HG02571 (cell line): ENCODE data around the gene CDC42EP4.

Experiments used
- ATAC-seq: cut with Tn5 transposase; IDR thresholded peaks from one replicate; pipeline ENCODE4 v1.9.1; 2021; ENCODE audit warnings: mild to moderate bottlenecking, moderate library complexity; ENCODE audit not compliant: unreplicated experiment

CDC42EP4 gene

DNA sequence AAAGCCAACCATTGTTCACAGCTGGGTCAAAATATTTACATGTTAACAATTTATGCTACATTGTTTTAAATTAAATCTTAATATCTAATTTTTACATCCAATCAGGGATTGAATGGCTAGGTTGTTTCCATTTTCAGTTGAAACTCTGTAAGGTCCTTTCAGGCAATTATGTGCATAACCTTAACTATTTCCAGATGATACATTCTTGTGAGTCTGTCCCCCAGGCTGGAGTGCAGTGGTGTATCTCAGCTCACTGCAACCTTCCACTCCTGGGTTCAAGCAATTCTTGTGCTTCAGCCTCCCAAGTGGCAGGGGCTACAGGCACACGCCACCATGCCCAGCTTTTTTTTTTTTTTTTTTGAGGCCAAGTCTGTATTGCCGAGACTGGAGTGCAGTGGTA lies 10.4 kb downstream of the CDC42EP4 start:
- ATAC-seq, result no peak

DNA sequence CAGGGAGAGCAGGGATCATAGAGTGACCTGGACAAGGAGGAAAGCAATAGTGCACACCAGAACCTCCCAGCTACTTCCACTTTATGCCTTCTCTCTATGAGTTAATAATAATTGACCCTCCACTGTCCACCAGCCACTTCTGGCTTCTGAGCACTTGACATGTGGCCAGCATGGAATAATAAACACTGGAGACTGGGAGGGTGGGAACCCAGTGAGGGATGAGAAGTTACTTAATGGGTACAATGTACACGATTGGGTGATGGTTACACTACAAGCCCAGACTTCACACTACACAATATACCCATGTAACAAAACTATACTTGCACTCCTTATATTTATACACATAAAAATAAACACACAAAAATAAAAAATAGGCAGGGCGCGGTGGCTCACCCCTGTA lies 11.4 kb downstream of the CDC42EP4 start:
- ATAC-seq, result no peak

DNA sequence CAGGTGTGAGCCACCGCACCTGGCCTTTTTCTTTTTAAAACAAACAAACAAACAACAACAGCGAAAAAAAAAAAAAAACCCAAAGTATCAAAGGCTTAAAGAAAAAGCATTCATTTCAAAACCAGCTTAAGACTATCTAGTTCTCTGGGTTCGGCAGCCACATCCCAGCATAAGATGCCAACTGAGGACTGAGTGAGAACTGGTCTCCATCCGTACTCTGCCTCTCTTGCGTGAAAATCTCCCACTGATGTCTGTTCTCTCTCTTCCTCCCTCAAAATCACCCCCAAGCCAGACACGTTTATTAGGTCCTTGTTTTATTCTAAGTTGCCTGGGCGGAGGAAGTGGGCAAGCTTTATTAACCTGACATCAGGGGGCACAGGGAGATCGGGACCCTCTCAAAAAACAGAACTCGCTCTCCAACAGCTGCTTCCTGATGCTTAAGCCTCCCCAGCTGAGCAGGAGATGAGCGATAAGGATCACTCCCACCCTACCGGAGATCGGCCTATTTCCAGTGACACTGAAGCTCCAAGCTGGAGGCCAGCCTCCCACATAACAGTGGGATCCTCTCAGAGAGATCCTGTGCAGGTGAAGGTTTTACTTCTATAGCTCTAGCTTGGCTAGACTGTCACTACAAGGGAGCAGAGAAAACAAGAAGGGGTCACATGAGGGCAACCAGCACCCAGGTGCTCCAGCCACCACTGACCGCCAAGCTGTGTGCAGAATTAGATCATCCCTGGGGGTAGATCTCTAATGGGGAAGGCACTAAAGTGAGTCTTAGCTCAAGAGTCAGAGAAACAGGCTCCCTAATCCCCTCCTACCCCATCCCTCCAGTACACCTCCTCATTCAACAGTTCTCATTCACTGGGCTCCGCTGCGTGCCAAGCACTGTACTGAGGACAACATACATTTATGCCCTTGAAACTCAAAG lies 13.6 kb downstream of the CDC42EP4 start:
- no peak for ATAC-seq

- no peak for ATAC-seq
Observed at GRCh38 chr17:73293480-73293911, 18.3 kb downstream of the CDC42EP4 start.

GRCh38 chr17:73293031-73293430 lies 18.8 kb downstream of the CDC42EP4 start:
- no peak for ATAC-seq

- no peak for ATAC-seq
Observed at GRCh38 chr17:73292031-73292531, 19.7 kb downstream of the CDC42EP4 start.

DNA sequence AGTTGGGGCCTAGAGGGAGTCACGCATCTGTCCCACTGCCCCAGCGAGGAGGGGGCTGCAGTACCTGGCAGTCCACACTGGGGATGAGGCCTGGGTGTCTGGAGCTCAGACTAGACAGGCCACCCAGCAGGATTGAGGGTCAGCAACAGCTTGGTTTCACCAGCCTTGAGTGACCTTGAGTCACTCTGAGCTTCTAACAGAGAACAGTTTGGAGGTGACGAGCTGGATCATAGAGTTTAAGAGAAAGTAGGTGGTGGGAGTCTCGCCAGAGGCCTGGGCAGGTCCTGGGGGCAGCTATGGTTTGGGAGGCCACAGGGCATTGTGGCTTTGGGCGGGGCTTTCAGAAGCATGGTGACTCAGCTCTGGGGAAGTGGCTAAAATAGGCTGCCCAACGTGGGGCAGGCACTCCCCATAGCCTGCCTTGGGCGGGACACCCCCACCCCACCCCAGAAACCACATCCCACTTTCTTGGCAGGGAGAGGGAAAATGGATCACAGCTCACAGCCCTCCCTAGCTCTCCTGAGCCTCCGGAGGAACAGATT lies 20.5 kb downstream of the CDC42EP4 start:
- ATAC-seq, result peak; percentile 94

DNA sequence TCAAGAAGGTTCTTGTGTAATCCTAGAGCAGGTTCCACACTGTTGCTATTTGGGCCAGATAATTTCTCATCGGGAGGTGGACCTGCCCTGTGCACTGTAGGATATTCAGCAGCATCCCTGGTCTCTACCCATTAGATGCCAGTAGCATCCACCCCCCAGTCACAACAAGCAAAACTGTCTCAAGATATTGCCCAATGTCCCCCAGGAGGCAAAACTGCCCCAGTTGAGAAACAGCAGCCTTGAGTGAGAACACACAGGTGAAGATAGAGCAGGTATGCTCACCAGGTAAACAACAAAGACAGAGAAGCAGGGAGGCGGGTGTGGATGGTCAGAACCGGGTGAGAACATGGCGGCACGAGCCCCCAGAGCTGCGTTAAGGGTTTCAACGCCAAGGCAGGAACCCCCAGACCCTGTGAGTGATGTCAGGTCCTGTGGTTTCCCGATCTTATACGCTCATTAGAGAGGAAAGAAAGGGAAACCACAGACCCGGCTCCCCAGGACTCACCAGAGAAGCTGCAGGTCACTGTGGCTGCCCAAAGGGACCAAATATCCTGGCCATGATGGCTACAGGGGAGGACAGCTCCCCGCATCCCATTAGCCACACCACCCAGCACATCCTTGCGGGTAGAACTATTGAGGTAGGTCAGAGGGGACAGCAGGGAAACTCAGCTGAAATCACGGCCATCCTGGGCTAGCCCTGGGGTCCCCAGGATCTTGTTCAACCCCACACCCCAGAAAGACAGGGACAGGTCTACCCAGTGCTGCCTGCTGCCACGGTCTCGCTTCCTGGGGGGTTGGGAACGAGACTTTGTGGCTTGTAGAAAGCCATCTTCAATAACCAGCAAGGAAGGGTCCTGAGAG lies 21.2 kb downstream of the CDC42EP4 start:
- ATAC-seq, result peak; percentile 44

DNA sequence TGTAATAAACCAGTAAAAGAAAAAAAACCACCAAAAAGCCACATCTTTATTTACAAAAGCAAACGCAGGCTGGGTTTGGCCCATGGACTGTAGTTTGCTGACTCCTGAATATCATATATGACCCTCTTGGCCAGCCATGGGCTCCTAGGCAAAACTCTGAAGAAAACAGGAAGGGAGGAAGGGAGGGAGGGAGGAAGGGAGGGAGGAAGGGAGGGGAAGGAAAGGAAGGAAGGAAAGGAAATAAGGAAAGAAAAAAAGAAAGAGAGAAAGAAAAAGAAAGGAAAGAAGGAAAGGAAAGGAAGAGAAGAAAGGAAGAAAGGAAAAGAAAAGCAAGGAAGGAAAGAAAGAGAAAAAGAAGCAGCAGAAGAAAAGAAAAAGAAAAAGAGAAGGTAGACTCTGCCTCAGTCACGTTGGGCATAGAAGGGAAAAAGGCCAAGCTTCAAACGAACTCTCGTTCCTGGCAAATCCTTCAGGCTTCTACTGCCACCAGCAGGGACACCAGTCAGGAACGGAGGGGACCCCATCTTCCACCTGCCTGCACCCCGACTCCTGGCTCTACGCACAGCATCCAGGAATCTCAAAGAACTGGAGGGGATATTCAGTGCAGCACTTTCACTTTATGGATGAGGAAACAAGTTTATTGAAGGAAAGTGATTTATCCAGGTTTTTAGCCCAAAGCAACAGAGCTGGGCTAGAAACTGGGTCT lies 22.1 kb downstream of the CDC42EP4 start:
- no peak for ATAC-seq

DNA sequence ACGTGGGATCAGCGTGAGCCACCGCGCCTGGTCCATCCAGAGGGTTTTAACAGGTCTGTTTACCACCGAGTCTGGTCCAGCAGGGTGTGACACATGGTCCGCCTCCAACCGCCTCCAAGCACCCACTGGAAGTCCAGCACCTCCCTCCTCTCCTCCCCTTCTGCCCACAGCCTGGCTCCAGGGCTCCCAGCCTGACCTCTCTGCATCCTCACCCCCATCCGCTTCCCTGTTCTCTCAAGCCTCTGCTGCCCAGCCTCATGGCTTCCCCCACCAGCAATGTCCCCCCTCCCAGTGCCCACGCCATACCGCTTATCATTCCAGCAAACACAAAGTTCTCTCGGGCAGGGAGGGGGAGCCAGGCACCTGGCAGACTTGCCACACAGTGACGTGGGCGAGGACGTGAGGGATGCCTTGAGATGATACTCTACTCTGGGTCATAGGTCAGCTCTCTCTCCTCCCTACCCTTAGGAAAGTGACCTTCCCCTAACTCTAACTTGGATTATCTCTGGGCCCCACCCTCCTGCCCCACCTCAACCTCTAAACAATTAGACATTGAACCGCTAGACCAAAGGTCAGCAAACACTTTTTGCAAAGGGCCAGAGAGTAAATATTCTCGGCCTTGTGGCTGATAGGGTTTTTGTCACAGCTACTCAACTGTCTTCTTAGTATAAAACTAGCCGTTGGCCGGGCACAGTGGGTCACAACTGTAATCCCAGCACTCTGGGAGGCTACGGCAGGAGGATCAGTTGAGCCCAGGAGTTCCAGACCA lies 23.1 kb downstream of the CDC42EP4 start:
- no peak for ATAC-seq

DNA sequence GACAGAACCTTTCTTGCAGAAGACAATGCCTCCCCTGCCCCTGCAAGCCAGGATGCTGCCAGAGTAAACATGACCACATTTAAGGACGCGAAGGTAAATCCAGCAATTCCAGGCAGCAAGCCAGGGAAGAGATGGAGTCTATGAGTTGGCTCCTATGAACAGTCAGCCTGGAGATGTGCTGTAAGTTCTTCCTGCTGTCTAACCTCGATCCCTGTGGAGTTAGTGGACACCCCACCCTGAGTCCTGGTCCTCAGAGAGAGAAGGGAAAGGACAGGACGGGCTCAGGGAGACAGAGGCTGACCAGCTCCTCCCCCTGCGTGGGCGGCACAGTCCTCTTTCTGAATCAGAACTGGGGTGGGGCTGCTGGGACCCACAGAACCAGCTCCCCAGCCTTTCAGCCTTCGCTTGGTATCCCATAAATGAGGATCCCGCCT lies 24.9 kb downstream of the CDC42EP4 start:
- no peak for ATAC-seq

DNA sequence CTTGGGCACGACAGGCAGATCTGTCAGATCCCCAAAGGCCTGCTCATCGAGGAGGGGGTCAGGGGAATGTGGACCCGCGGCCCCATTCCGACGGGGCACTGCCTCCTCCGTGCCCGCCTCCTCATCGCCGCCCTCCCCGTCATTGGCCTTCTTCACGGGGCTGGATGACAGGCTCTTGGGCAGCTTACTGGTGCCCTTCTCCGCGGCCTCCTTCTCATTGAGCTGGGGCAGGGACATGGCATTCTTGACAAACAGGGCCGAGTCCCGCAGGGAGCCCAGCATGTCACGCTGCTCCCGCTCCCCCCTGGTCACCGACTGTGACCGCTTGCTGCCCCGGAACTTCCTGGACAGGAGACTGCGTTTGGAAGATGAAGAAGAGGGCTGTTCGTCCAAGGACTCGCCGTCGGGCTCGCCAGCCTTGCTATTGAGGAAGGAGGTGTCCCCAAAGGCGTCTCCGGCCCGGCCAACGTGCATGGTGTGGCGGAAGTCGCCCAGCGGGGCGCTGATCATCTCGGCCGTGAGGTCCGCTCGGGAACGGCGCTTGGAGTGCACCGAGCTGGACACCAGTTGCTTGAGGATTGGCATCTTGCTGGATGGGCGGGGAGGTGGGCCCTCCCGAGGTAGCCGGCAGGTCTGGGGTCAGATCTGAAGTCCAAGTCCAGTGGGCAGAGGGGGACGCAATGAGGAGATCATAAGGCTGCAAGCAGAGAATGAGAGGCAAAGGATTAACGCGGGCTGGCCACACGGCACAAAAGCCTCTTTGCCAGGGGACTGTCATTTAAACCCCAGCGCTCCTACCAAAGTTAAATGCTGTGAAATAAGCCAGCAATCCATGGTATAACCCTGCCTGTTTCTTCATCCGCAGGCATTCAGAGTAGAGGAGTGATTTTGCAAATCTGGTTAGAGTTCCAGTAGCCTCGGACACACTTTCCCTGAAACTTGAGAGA lies 25.6 kb downstream of the CDC42EP4 start:
- no peak for ATAC-seq

- no peak for ATAC-seq
Observed at GRCh38 chr17:73285603-73285908, 26.2 kb downstream of the CDC42EP4 start.

DNA sequence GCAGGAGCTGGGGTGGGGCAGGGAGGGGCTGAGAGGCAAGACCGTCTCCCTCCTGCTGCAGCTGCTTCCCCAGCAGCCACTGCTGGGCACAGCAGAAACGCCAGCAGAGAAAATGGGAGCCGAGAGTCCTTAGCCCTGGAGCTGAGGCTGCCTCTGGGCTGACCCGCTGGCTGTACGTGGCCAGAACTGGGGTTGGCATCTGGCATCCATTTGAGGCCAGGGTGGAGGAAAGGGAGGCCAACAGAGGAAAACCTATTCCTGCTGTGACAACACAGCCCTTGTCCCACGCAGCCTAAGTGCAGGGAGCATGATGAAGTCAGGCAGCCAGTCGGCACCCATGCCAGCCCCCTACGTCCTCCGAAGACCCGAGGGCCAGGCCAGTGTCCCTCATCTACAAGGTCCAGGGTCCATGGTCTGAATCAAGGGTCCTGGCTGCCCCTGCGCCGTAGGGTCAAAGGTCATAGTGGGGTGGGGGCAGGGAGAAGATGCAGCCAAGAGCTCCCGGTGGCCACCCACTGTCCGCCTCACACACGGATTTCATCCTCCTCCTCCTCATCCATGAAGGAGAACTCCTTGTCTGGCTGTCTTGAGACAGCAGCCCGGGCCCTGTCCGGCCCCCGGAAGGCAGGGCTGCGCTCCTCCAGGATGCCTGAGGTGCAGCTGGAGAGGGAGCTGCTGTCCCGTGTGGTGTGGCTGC lies 26.7 kb downstream of the CDC42EP4 start:
- ATAC-seq, result no peak

DNA sequence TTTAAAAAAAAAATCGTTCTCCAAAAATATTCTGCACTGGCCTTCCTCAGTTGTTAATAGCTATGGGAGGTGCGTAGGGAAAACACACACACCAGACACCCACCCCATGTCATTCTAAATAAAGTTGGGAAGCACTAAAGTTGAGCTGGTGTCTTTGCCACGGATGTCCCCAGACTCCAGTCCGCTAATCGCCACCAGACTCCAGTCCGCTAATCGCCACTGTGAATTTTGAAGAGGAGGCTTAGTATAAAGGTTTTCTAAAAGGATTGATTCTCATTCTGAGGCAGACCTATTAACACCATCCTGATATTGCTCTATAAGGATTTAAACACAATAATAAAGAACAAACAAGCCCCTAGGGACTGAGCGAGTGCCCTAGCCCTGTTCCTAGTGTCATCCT lies 27.4 kb downstream of the CDC42EP4 start:
- ATAC-seq, result no peak

DNA sequence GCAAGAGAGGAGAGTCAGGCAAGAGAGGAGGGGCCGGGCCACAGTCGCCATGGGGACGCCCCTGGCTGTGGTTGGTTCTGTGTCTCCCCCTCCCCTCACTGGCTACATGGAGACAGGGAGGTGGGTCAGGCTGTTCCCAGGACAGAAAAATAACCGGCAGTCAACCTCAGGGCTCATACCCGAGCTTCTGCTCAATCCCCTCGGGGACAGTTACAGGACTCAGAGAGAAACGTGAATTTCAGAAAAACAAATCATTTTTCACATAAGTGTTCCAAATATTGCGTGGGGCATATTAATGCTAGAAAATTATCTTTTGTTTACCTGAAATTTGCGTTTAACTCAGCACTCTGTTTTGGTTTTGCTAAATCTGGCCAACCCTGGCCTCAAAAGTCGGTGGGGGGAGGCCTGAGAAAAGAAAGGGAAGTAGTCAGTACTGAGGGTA lies 27.9 kb downstream of the CDC42EP4 start:
- ATAC-seq, result no peak

- ATAC-seq, result no peak
Observed at GRCh38 chr17:73283250-73283649, 28.6 kb downstream of the CDC42EP4 start.

GRCh38 chr17:73282629-73283028 lies 29.2 kb downstream of the CDC42EP4 start:
- no peak for ATAC-seq
